ENCODE results near the gene ZNF398. TPM values are rescaled to one million over a fixed set of nuclear protein-coding genes. Genes with fewer than 3 reads are reported as not detected.
A peak's percentile ranks its signal among the peaks of the same experiment; 100 is the strongest.

The ZNF398 gene
- total RNA-seq, 1 experiment from 2014 or later = 13.8 TPM

GRCh38 chr7:149109969-149110368, 37.3 kb upstream of the ZNF398 start:
- intact Hi-C loops (cut with micrococcal nuclease) = no loop called here
- TF ChIP-seq, protein P1, sequence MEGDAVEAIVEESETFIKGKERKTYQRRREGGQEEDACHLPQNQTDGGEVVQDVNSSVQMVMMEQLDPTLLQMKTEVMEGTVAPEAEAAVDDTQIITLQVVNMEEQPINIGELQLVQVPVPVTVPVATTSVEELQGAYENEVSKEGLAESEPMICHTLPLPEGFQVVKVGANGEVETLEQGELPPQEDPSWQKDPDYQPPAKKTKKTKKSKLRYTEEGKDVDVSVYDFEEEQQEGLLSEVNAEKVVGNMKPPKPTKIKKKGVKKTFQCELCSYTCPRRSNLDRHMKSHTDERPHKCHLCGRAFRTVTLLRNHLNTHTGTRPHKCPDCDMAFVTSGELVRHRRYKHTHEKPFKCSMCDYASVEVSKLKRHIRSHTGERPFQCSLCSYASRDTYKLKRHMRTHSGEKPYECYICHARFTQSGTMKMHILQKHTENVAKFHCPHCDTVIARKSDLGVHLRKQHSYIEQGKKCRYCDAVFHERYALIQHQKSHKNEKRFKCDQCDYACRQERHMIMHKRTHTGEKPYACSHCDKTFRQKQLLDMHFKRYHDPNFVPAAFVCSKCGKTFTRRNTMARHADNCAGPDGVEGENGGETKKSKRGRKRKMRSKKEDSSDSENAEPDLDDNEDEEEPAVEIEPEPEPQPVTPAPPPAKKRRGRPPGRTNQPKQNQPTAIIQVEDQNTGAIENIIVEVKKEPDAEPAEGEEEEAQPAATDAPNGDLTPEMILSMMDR (IDR thresholded peaks at IDR 0.05; ENCODE audit: unreplicated experiment) = no peak

GRCh38 chr7:149125189-149125862, 21.9 kb upstream of the ZNF398 start:
- peak overlapping the region; percentile 97 for H3K4me3 Mint-ChIP-seq (ENCODE audit: unreplicated experiment)
- ChIA-PET POLR2A (interaction anchor here (0.7 to 4.7 kb wide), 20 partner anchors 14 to 1960 kb away, joined by 3 to 61 read pairs (median 4); partner anchors contain the start of genes PDIA4, ZNF282 and ZNF398), CTCF (interaction anchor here (0.5 to 3.7 kb wide), 18 partner anchors 8 to 609 kb away, joined by 3 to 17 read pairs (median 3); partner anchors contain the start of genes ZNF282 and ZNF398)
- H3K4me1 Mint-ChIP-seq (ENCODE audit: insufficient read depth, unreplicated experiment) = peaks cover 18% of the 10 kb centered on the region
- H3K27me3 Mint-ChIP-seq (ENCODE audit: insufficient read depth, unreplicated experiment) = no peaks in the 10 kb centered on the region
- H3K36me3 Mint-ChIP-seq (ENCODE audit: insufficient read depth, unreplicated experiment) = peaks cover 21% of the 10 kb centered on the region
- H3K27ac Mint-ChIP-seq (ENCODE audit: low read depth, unreplicated experiment) = peak overlapping the region; percentile 99
- BruUV-seq (replicated peaks) = TSS peak; percentile 46
- DNase-seq (ENCODE audit: unreplicated experiment) = peak; percentile 6
- H3K9me3 Mint-ChIP-seq (ENCODE audit: unreplicated experiment) = peaks cover under 1% of the 10 kb centered on the region
- intact Hi-C loops (cut with micrococcal nuclease) = no loop called here
- TF ChIP-seq, protein P1 (IDR thresholded peaks at IDR 0.05; ENCODE audit: unreplicated experiment) = no peak

More at GRCh38 chr7:149109969-149110368, 37.3 kb upstream of the ZNF398 start:
- CTCF ChIA-PET = no interaction called here
- POLR2A ChIA-PET = no interaction called here
- no peaks in the 10 kb centered on the region for H3K9me3 Mint-ChIP-seq (ENCODE audit: unreplicated experiment)
- no peak overlapping the region for H3K27ac Mint-ChIP-seq (ENCODE audit: low read depth, unreplicated experiment)
- DNase-seq (ENCODE audit: unreplicated experiment) = no peak
- BruUV-seq (replicated peaks) = no TSS peak
- H3K4me3 Mint-ChIP-seq (ENCODE audit: unreplicated experiment) = no peak overlapping the region
- no peaks in the 10 kb centered on the region for H3K36me3 Mint-ChIP-seq (ENCODE audit: insufficient read depth, unreplicated experiment)
- no peaks in the 10 kb centered on the region for H3K27me3 Mint-ChIP-seq (ENCODE audit: insufficient read depth, unreplicated experiment)
- H3K4me1 Mint-ChIP-seq (ENCODE audit: insufficient read depth, unreplicated experiment) = no peaks in the 10 kb centered on the region

GRCh38 chr7:149125863-149126661, 21.2 kb upstream of the ZNF398 start, which contains the start of gene ZNF425:
ZNF425 (minus strand) TSS chr7:149126324; CDS start chr7:149126213, 111 bp downstream.
- H3K27ac Mint-ChIP-seq (ENCODE audit: low read depth, unreplicated experiment) = peak within 1 kb of the TSS; percentile 99
- POLR2A ChIA-PET = interaction anchor here (0.7 to 4.7 kb wide), 23 partner anchors 10 to 1960 kb away, joined by 3 to 61 read pairs (median 4); partner anchors contain the start of genes PDIA4, ZNF282 and ZNF398
- peaks cover 18% of the 10 kb centered on the region for H3K4me1 Mint-ChIP-seq (ENCODE audit: insufficient read depth, unreplicated experiment)
- TF ChIP-seq, protein P1 (IDR thresholded peaks at IDR 0.05; ENCODE audit: unreplicated experiment) = peak; percentile 89
- intact Hi-C loops (cut with micrococcal nuclease) = loop anchor here (1.0 to 2.0 kb wide), 4 partner anchors 21 to 371 kb away; partner anchors contain the start of genes ZNF282, ZNF398, ZNF746 and ZNF786
- H3K27me3 Mint-ChIP-seq (ENCODE audit: insufficient read depth, unreplicated experiment) = no peaks in the 10 kb centered on the region
- DNase-seq (ENCODE audit: unreplicated experiment) = peak; percentile 93
- H3K9me3 Mint-ChIP-seq (ENCODE audit: unreplicated experiment) = peaks cover 7% of the 10 kb centered on the region
- CTCF ChIA-PET = interaction anchor here (0.5 to 3.7 kb wide), 38 partner anchors 8 to 1078 kb away, joined by 3 to 17 read pairs (median 4); partner anchors contain the start of genes ZNF282 and ZNF398
- no TSS peak for BruUV-seq (replicated peaks)
- peaks cover 28% of the 10 kb centered on the region for H3K36me3 Mint-ChIP-seq (ENCODE audit: insufficient read depth, unreplicated experiment)
- peak within 1 kb of the TSS; percentile 97 for H3K4me3 Mint-ChIP-seq (ENCODE audit: unreplicated experiment)

All from MCF 10A (cell line).